ENCODE data around the gene ARL16.

DNA sequence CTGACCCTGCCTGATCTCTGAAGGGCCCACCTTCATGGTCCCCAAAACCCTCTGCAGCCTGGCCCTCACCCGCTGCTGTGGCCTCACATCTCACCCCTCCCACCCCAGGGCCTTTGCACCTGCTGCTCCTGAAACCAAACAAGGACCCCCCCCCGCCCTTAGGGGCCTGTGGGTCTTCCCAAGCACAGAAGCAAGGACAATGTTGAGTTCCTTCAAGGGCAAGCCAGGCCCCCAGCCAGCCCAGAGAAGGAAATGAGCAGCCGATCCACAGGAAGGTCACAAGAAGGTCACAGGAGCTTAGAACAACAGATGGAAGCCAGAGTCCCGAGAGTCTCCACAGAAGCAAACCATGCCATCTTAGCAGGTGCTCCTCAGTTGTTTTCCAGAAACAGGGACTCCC is 26.8 kb downstream of the ARL16 start:
- no peak for TF ChIP-seq CTCF (IDR thresholded peaks at IDR 0.05; ENCODE audit: low read depth, low read length)
- TF ChIP-seq EZH2phosphoT487 (IDR thresholded peaks at IDR 0.05; ENCODE audit: low read depth) = no peak

Data from OCI-LY3 (cell line).